HEK293 (cell line): ENCODE results near the gene ATP5F1D.

Source experiments
- BCL11B ChIP-seq: fragments of 450-650 bp; formaldehyde crosslinking; IDR thresholded peaks from 2 replicates; pipeline ENCODE4 v1.5.1; 2016; ENCODE audit warnings: low read depth, missing biosample characterization, missing genetic modification characterization
- GLIS2 ChIP-seq: fragments of 450-650 bp; formaldehyde crosslinking; IDR thresholded peaks from 2 replicates; pipeline ENCODE4 v1.5.1; 2016; ENCODE audit warnings: missing biosample characterization, missing genetic modification characterization
- KLF1 ChIP-seq: fragments of 450-650 bp; formaldehyde crosslinking; IDR thresholded peaks from 2 replicates; pipeline ENCODE4 v1.5.1; 2016; ENCODE audit warnings: missing biosample characterization, missing genetic modification characterization
- OVOL3 ChIP-seq: fragments of 450-650 bp; formaldehyde crosslinking; IDR thresholded peaks from 2 replicates; pipeline ENCODE4 v1.5.1; 2016; ENCODE audit warnings: missing biosample characterization, missing genetic modification characterization
- ZBTB20 ChIP-seq: fragments of 450-650 bp; formaldehyde crosslinking; IDR thresholded peaks from 2 replicates; pipeline ENCODE4 v1.5.1; 2016; ENCODE audit warnings: missing biosample characterization, missing genetic modification characterization
- ZBTB6 ChIP-seq: fragments of 450-650 bp; formaldehyde crosslinking; IDR thresholded peaks from 2 replicates; pipeline ENCODE4 v1.5.1; 2017; ENCODE audit warnings: missing biosample characterization, missing genetic modification characterization
- ZEB2 ChIP-seq: fragments of 450-650 bp; formaldehyde crosslinking; IDR thresholded peaks from 2 replicates; pipeline ENCODE4 v1.5.1; 2016; ENCODE audit warnings: missing biosample characterization, missing genetic modification characterization
- ZFHX2 ChIP-seq: fragments of 450-650 bp; formaldehyde crosslinking; conservative IDR thresholded peaks from 2 replicates; pipeline ENCODE4 v1.5.1; 2016; ENCODE audit warnings: missing biosample characterization, missing genetic modification characterization
- ZNF10 ChIP-seq: fragments of 450-650 bp; formaldehyde crosslinking; IDR thresholded peaks from 2 replicates; pipeline ENCODE4 v1.5.1; 2017; ENCODE audit warnings: missing biosample characterization, missing genetic modification characterization
- ZNF133 ChIP-seq: fragments of 450-650 bp; formaldehyde crosslinking; IDR thresholded peaks from 2 replicates; pipeline ENCODE4 v1.5.1; 2016; ENCODE audit warnings: missing biosample characterization, missing genetic modification characterization
- ZNF18 ChIP-seq: fragments of 450-650 bp; formaldehyde crosslinking; IDR thresholded peaks from 2 replicates; pipeline ENCODE4 v1.5.1; 2016; ENCODE audit warnings: missing biosample characterization, missing genetic modification characterization
- ZNF202 ChIP-seq: fragments of 450-650 bp; formaldehyde crosslinking; IDR thresholded peaks from 2 replicates; pipeline ENCODE4 v1.5.1; 2016; ENCODE audit warnings: missing biosample characterization, missing genetic modification characterization, borderline replicate concordance
- ZNF214 ChIP-seq: fragments of 450-650 bp; formaldehyde crosslinking; IDR thresholded peaks from 2 replicates; pipeline ENCODE4 v1.5.1; 2017; ENCODE audit warnings: missing biosample characterization, mild to moderate bottlenecking, missing genetic modification characterization, borderline replicate concordance
- ZNF280D ChIP-seq: fragments of 450-650 bp; formaldehyde crosslinking; IDR thresholded peaks from 2 replicates; pipeline ENCODE4 v1.5.1; 2016; ENCODE audit warnings: missing biosample characterization, missing genetic modification characterization
- ZNF324 ChIP-seq: fragments of 450-650 bp; formaldehyde crosslinking; IDR thresholded peaks from 2 replicates; pipeline ENCODE4 v1.5.1; 2016; ENCODE audit warnings: missing biosample characterization, missing genetic modification characterization
- ZNF341 ChIP-seq: fragments of 450-650 bp; formaldehyde crosslinking; IDR thresholded peaks from 2 replicates; pipeline ENCODE4; 2016; ENCODE audit warnings: low read depth, missing biosample characterization, missing genetic modification characterization
- ZNF398 ChIP-seq: fragments of 450-650 bp; formaldehyde crosslinking; IDR thresholded peaks from 2 replicates; pipeline ENCODE4 v1.5.1; 2017; ENCODE audit warnings: missing biosample characterization, missing genetic modification characterization
- ZNF423 ChIP-seq: fragments of 450-650 bp; formaldehyde crosslinking; IDR thresholded peaks from 2 replicates; pipeline ENCODE4 v1.5.1; 2016; ENCODE audit warnings: missing biosample characterization, missing genetic modification characterization
- ZNF449 ChIP-seq: fragments of 450-650 bp; formaldehyde crosslinking; IDR thresholded peaks from 2 replicates; pipeline ENCODE4 v1.5.1; 2017; ENCODE audit warnings: missing biosample characterization, mild to moderate bottlenecking, missing genetic modification characterization, moderate library complexity
- ZNF473 ChIP-seq: fragments of 450-650 bp; formaldehyde crosslinking; IDR thresholded peaks from 2 replicates; pipeline ENCODE4 v1.5.1; 2017; ENCODE audit warnings: missing biosample characterization, missing genetic modification characterization
- ZNF488 ChIP-seq: fragments of 450-650 bp; formaldehyde crosslinking; IDR thresholded peaks from 2 replicates; pipeline ENCODE4 v1.5.1; 2016; ENCODE audit warnings: missing biosample characterization, missing genetic modification characterization
- ZNF513 ChIP-seq: fragments of 450-650 bp; IDR thresholded peaks from 2 replicates; pipeline ENCODE4 v1.5.1; 2018; ENCODE audit warnings: missing biosample characterization, missing genetic modification characterization
- ZNF596 ChIP-seq: fragments of 450-650 bp; IDR thresholded peaks from 2 replicates; pipeline ENCODE4 v1.5.0; 2018; ENCODE audit warnings: missing biosample characterization, mild to moderate bottlenecking, missing genetic modification characterization, moderate library complexity
- ZNF658 ChIP-seq: fragments of 450-650 bp; formaldehyde crosslinking; IDR thresholded peaks from 2 replicates; pipeline ENCODE4; 2016; ENCODE audit warnings: missing biosample characterization, missing genetic modification characterization
- ZNF777 ChIP-seq: fragments of 450-650 bp; formaldehyde crosslinking; IDR thresholded peaks from 2 replicates; pipeline ENCODE4 v1.5.1; 2017; ENCODE audit warnings: missing biosample characterization, missing genetic modification characterization, borderline replicate concordance
- ZNF791 ChIP-seq: fragments of 450-650 bp; formaldehyde crosslinking; IDR thresholded peaks from 2 replicates; pipeline ENCODE4 v1.5.1; 2016; ENCODE audit warnings: missing biosample characterization, missing genetic modification characterization
- ZNF830 ChIP-seq: fragments of 450-650 bp; IDR thresholded peaks from 2 replicates; pipeline ENCODE4 v1.5.0; 2018; ENCODE audit warnings: missing biosample characterization, missing genetic modification characterization, low read depth, mild to moderate bottlenecking, moderate library complexity
- ZNF837 ChIP-seq: fragments of 450-650 bp; formaldehyde crosslinking; IDR thresholded peaks from 2 replicates; pipeline ENCODE4 v1.5.1; 2016; ENCODE audit warnings: missing biosample characterization, missing genetic modification characterization
- ZSCAN16 ChIP-seq: fragments of 450-650 bp; formaldehyde crosslinking; IDR thresholded peaks from 2 replicates; pipeline ENCODE4 v1.5.1; 2016; ENCODE audit warnings: missing biosample characterization, missing genetic modification characterization

Gene ATP5F1D

GRCh38 chr19:1267477-1268225, 26.1 kb downstream of the ATP5F1D start (continued):
- peak; percentile 64; the same call in 1 of the 2 replicates for TF ChIP-seq ZNF398 (tag by site-specific recombination)
- TF ChIP-seq ZNF513 (tag by site-specific recombination) = no peak
- no peak for TF ChIP-seq ZNF214
- no peak for TF ChIP-seq ZNF18 (tag by site-specific recombination)
- no peak for TF ChIP-seq ZNF791 (tag by site-specific recombination)
- TF ChIP-seq ZNF10 = no peak
- no peak for TF ChIP-seq ZNF324 (tag by site-specific recombination)
- TF ChIP-seq KLF1 (tag by site-specific recombination) = no peak
- TF ChIP-seq ZNF423 (tag by site-specific recombination) = no peak
- no peak for TF ChIP-seq OVOL3 (tag by site-specific recombination)
- TF ChIP-seq ZNF202 (tag by site-specific recombination) = no peak
- TF ChIP-seq ZNF133 (tag by site-specific recombination) = no peak
- no peak for TF ChIP-seq ZNF837 (tag by site-specific recombination)
- no peak for TF ChIP-seq ZNF473 (tag by site-specific recombination)
- TF ChIP-seq ZNF777 (tag by site-specific recombination) = no peak
- TF ChIP-seq ZNF658 = no peak
- peak; percentile 72 for TF ChIP-seq GLIS2 (tag by site-specific recombination)
- TF ChIP-seq BCL11B (tag by site-specific recombination) = no peak
- TF ChIP-seq ZBTB20 = no peak
- TF ChIP-seq ZFHX2 = peak; percentile 27
- TF ChIP-seq ZNF280D = no peak
- TF ChIP-seq ZBTB6 (tag by site-specific recombination) = no peak
- TF ChIP-seq ZNF596 (tag by site-specific recombination) = no peak
- TF ChIP-seq ZNF488 (tag by site-specific recombination) = no peak
- TF ChIP-seq ZNF341 = peak; percentile 36
- peak; percentile 73; the same call in 1 of the 2 replicates for TF ChIP-seq ZEB2 (tag by site-specific recombination)
- TF ChIP-seq ZNF449 (tag by site-specific recombination) = no peak
- no peak for TF ChIP-seq ZNF830
- TF ChIP-seq ZSCAN16 (tag by site-specific recombination) = peak; percentile 92
